AG04450 (cell line): Measurements from ENCODE around the gene PHC3. TPM values are rescaled to one million over a fixed set of nuclear protein-coding genes. Genes with fewer than 3 reads are reported as not detected.
"Not testable (repeated sequence)": the region's sequence is repeated elsewhere in the genome, so short reads cannot be mapped to it uniquely, and the experiment has no call there.

Experiments used
- CTCF ChIA-PET: fragments of 300-600, 350-600 bp; formaldehyde crosslinking; extraction: SDS; loops from one replicate; lab custom pipeline; 2022; ENCODE audit warnings: antibody characterized with exemption, inconsistent platforms; lab: Charles Lee
- POLR2A ChIA-PET: fragments of 350-600 bp; formaldehyde crosslinking; extraction: SDS; loops from one replicate; lab custom pipeline; 2021; ENCODE audit warnings: antibody characterized with exemption, inconsistent platforms; lab: Yijun Ruan, JAX
- DNase-seq: peaks from one replicate; pipeline ENCODE4 v3.0.0-alpha.2; 2011; ENCODE audit warnings: low read depth, low spot score
- H3K27ac ChIP-seq: one replicate; pipeline ENCODE4 v1.5.1; 2012; ENCODE audit warnings: low read depth, low read length, control low read depth
- H3K27me3 ChIP-seq: one replicate; pipeline ENCODE4 v1.6.0; 2012; ENCODE audit warnings: low read length; ENCODE audit not compliant: control insufficient read depth, insufficient read depth
- H3K4me3 ChIP-seq: 2 replicates; pipeline ENCODE4 v1.5.1; 2011; ENCODE audit warnings: mild to moderate bottlenecking, low read depth, low read length, control low read depth
- H3K9me3 ChIP-seq: 2 replicates; pipeline ENCODE4 v1.5.1; 2012; ENCODE audit warnings: low read length; ENCODE audit not compliant: control insufficient read depth, insufficient read depth
- polyA plus RNA-seq: library from polyadenylated mRNA; depleted of rRNA; stranded (reverse); fragments of >200 nt; gene quantifications from 2 replicates; pipeline ENCODE4 v1.2.3, GENCODE V29; 2011
- TF ChIP-seq, protein P1 (sequence below): IDR thresholded peaks from 2 replicates; pipeline ENCODE4 v1.5.1; 2011; ENCODE audit warnings: low read depth, low read length, control low read depth, inconsistent platforms

Gene PHC3
- polyA plus RNA-seq, 1 experiment = 58.0 TPM

GRCh38 chr3:170211668-170212067 is 30.1 kb upstream of the PHC3 start:
- POLR2A ChIA-PET = interaction anchor here (0.6 kb wide), 1 partner anchor 176 kb away, joined by 6 read pairs; no protein-coding TSS in a partner anchor
- Histone ChIP-seq H3K9me3 (no peaks in the 10 kb centered on the region), H3K27ac (no peak overlapping the region), H3K4me3 (no peak overlapping the region), H3K27me3 (no peaks in the 10 kb centered on the region)
- TF ChIP-seq, protein P1, sequence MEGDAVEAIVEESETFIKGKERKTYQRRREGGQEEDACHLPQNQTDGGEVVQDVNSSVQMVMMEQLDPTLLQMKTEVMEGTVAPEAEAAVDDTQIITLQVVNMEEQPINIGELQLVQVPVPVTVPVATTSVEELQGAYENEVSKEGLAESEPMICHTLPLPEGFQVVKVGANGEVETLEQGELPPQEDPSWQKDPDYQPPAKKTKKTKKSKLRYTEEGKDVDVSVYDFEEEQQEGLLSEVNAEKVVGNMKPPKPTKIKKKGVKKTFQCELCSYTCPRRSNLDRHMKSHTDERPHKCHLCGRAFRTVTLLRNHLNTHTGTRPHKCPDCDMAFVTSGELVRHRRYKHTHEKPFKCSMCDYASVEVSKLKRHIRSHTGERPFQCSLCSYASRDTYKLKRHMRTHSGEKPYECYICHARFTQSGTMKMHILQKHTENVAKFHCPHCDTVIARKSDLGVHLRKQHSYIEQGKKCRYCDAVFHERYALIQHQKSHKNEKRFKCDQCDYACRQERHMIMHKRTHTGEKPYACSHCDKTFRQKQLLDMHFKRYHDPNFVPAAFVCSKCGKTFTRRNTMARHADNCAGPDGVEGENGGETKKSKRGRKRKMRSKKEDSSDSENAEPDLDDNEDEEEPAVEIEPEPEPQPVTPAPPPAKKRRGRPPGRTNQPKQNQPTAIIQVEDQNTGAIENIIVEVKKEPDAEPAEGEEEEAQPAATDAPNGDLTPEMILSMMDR = no peak
- DNase-seq = no peak
- CTCF ChIA-PET = no interaction called here

DNA sequence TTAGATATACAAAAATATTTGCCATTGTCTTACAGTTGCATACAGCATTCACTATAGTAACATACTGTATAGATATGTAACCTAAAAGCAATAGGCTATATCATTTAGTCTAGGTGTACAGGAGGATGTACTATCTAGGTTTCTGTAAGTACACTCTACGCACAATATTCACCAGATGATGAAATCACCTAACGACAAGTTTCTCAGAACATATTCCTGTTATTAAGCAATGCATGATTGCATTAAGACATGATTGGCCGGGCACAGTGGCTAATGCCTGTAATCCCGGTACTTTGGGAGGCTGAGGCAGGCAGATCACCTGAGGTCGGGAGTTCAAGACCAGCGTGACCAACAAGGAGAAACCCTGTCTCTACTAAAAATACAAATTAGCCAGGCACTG is 26.2 kb upstream of the PHC3 start:
- CTCF ChIA-PET = no interaction called here
- TF ChIP-seq, protein P1 = no peak
- POLR2A ChIA-PET = no interaction called here

GRCh38 chr3:170206164-170206762 is 24.7 kb upstream of the PHC3 start:
- H3K27me3 ChIP-seq, H3K9me3 ChIP-seq, POLR2A ChIA-PET, H3K4me3 ChIP-seq, DNase-seq, H3K27ac ChIP-seq: not testable (repeated sequence)
- CTCF ChIA-PET = interaction anchor here (0.6 to 2.1 kb wide), 2 partner anchors 16 to 71 kb away, joined by 3 to 5 read pairs; no protein-coding TSS in a partner anchor

More for the DNA sequence above, 26.2 kb upstream of the PHC3 start:
- Histone ChIP-seq H3K4me3 (no peak overlapping the region), H3K9me3 (no peaks in the 10 kb centered on the region), H3K27me3 (no peaks in the 10 kb centered on the region), H3K27ac (no peak overlapping the region)
- no peak for DNase-seq

- no peak overlapping the region for H3K27ac ChIP-seq
- no peak for DNase-seq
- ChIA-PET POLR2A (no interaction called here), CTCF (interaction anchor here (2.1 kb wide), 1 partner anchor 15 kb away, joined by 5 read pairs; no protein-coding TSS in a partner anchor)
- H3K4me3 ChIP-seq = no peak overlapping the region
- TF ChIP-seq, protein P1 = no peak
- no peaks in the 10 kb centered on the region for H3K9me3 ChIP-seq
- H3K27me3 ChIP-seq = no peaks in the 10 kb centered on the region
Observed at GRCh38 chr3:170205302-170205701, 23.8 kb upstream of the PHC3 start.

- no peak for DNase-seq
- ChIA-PET POLR2A (interaction anchor here (0.7 kb wide), 1 partner anchor 24 kb away, joined by 4 read pairs; no protein-coding TSS in a partner anchor), CTCF (interaction anchor here (0.7 to 2.1 kb wide), 2 partner anchors 15 to 19 kb away, joined by 3 to 5 read pairs; no protein-coding TSS in a partner anchor)
- H3K4me3 ChIP-seq = no peak overlapping the region
- TF ChIP-seq, protein P1 = no peak
- H3K27ac ChIP-seq = no peak overlapping the region
- H3K27me3 ChIP-seq = no peaks in the 10 kb centered on the region
- no peaks in the 10 kb centered on the region for H3K9me3 ChIP-seq
Observed at GRCh38 chr3:170204509-170204908, 23.0 kb upstream of the PHC3 start.
